Esophagus muscularis mucosa (tissue), 4 donors: Measurements from ENCODE around the gene LPO. TPM values are rescaled to one million over a fixed set of nuclear protein-coding genes. Genes with fewer than 3 reads are reported as not detected.

Experiments used
- DNase-seq: peaks from one replicate; pipeline ENCODE4 v3.0.0-alpha.2; 2017; ENCODE audit errors: extremely low spot score
- H3K27ac ChIP-seq, 4 donors: fragments of 200-600 bp; sonication (generic); replicated peaks in 1 of 4; 1 replicate in 3 of 4; 2 replicates in 1 of 4; pipeline ENCODE4 v1.5.1; 2016 to 2019; ENCODE audit warnings: mild to moderate bottlenecking in 1 of 4
- H3K27me3 ChIP-seq, 4 donors: fragments of 200-600 bp; sonication (generic); one replicate each; pipeline versions ENCODE4 v1.5.1 to v1.6.0; 2016 to 2019
- H3K36me3 ChIP-seq, 4 donors: fragments of 200-600 bp; sonication (generic); one replicate each; pipeline ENCODE4 v1.5.1; 2016 to 2019
- H3K4me1 ChIP-seq, 4 donors: fragments of 200-600 bp; sonication (generic); one replicate each; pipeline ENCODE4 v1.5.1; 2016 to 2019
- H3K4me3 ChIP-seq, 4 donors: fragments of 200-600 bp; sonication (generic); 1 replicate in 2 of 4; 2 replicates in 2 of 4; pipeline ENCODE4 v1.5.1; 2016 to 2019; ENCODE audit warnings: mild to moderate bottlenecking in 4 of 4, moderate library complexity in 1 of 4
- H3K9me3 ChIP-seq, 4 donors: fragments of 200-600 bp; sonication (generic); 1 replicate in 3 of 4; 2 replicates in 1 of 4; pipeline ENCODE4 v1.5.1; 2016 to 2019
- EP300 ChIP-seq: sonication (generic); formaldehyde crosslinking; IDR thresholded peaks from one replicate; pipeline ENCODE4 v1.6.1; 2017; ENCODE audit warnings: antibody characterized with exemption
- POLR2A ChIP-seq: fragments of 450-650 bp; IDR thresholded peaks from one replicate; pipeline ENCODE4 v1.6.1; 2017; ENCODE audit warnings: antibody characterized with exemption, moderate library complexity, mild to moderate bottlenecking, low read depth
- POLR2AphosphoS5 ChIP-seq, 2 donors: sonication (generic); formaldehyde crosslinking; IDR thresholded peaks; one replicate each; pipeline ENCODE4 v1.6.1; 2017; ENCODE audit warnings: antibody characterized with exemption in 2 of 2
- WGBS: methylation state at CpG from one replicate; pipeline ENCODE4 v1.1.5; 2018; 5-methylcytosine and 5-hydroxymethylcytosine counted together
- intact Hi-C: fragments of 100-400 bp; cut with DNase I; formaldehyde crosslinking; loops from one replicate; pipeline ENCODE4 v1.15.1; 2023
- total RNA-seq, 4 donors: library from RNA; depleted of rRNA; stranded (reverse); fragments of >200 nt; gene quantifications; one replicate each; pipeline versions ENCODE4 v1.1.0 to v1.2.1, GENCODE V29; 2016
- TF ChIP-seq, protein P1 (sequence below), 3 experiments: fragments of 200-600 bp in 2 of 3; fragments of 450-650 bp in 1 of 3; sonication (generic) in 2 of 3; IDR thresholded peaks; one replicate each; pipeline ENCODE4 v1.5.1; 2017 to 2019; ENCODE audit warnings: antibody characterized with exemption in 3 of 3, mild to moderate bottlenecking in 2 of 3, moderate library complexity in 1 of 3

LPO gene
- total RNA-seq, 4 donors from 2014 or later: not detected

DNA sequence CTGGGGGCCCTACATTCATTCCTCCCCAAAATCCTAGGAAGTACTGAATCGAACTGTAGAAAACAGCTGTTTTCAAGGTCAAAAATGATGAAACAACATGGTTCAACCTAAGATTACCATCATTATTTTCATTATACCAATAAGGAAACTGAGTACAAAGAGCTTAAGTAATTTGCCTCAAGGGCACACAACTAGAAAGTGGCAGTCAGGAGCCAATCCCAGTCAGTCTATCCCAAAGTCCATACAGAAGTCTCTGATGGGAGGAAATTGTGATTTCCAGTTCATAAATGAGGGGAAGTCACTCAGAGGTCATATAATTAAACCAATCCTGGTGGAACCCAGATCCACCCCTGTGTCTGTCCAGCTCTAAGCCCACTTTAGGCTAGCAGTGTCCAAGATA, 8.4 kb downstream of the LPO start:
- H3K4me1 ChIP-seq: peaks cover 7 to 15% (median 12%) of the 10 kb centered on the region in 4 donors
- DNase-seq: peak; percentile 55
- H3K36me3 ChIP-seq: no peaks in the 10 kb centered on the region
- intact Hi-C loops: loop anchor here (5.0 kb wide), 1 partner anchor 171 kb away; the partner anchor contains the start of gene RNF43
- H3K27ac ChIP-seq: no peak overlapping the region
- 72% methylated on average over 1 of the region's 1 CpG for WGBS
- peaks cover 0 to 72% (median 3%) of the 10 kb centered on the region in 4 donors for H3K27me3 ChIP-seq
- H3K4me3 ChIP-seq: no peak overlapping the region
- TF ChIP-seq EP300 (no peak), POLR2AphosphoS5 (IDR thresholded peaks at IDR 0.05) (no peak), POLR2A (no peak)
- TF ChIP-seq, protein P1, sequence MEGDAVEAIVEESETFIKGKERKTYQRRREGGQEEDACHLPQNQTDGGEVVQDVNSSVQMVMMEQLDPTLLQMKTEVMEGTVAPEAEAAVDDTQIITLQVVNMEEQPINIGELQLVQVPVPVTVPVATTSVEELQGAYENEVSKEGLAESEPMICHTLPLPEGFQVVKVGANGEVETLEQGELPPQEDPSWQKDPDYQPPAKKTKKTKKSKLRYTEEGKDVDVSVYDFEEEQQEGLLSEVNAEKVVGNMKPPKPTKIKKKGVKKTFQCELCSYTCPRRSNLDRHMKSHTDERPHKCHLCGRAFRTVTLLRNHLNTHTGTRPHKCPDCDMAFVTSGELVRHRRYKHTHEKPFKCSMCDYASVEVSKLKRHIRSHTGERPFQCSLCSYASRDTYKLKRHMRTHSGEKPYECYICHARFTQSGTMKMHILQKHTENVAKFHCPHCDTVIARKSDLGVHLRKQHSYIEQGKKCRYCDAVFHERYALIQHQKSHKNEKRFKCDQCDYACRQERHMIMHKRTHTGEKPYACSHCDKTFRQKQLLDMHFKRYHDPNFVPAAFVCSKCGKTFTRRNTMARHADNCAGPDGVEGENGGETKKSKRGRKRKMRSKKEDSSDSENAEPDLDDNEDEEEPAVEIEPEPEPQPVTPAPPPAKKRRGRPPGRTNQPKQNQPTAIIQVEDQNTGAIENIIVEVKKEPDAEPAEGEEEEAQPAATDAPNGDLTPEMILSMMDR (IDR thresholded peaks at IDR 0.05): no peak
- H3K9me3 ChIP-seq: no peaks in the 10 kb centered on the region

DNA sequence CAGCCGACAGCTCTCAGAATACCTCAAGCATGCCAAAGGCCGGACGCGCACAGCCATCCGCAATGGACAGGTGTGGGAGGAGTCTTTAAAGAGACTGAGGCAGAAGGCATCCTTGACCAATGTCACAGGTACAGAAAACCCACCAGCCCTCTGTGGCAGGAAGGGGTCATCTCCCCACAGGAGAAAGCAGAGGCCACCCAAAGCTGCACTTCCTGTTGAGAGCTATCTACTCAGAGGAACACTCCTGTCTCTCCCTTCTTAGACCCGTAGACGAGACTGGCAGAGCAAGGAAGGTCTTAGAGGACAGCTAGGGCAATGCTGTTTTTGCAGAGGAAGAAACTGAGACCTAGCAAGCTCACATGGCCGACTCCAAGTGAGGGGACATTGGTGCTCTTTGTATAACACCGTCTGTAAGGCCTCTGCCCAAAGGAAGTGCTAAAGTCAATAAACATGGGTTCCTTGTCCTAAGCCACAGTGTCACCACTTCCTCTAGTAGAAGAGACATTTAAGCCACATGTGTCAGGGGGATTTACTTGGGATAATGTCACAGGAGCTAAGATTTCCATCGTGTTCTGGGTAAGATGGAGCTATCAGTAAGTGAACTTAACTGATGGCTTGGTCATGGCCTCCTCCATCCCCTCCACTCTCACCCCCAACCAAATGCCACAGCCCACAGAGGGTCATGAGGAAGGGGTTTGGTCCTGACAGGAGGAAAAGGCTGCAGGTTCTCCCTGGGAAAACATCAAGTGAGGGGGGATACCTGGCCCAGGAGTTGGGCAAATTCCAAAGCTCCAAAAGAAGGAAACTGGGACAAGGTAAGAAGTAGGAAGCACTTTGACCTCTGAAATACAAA, 9.4 kb downstream of the LPO start:
- peaks cover 0 to 69% (median 3%) of the 10 kb centered on the region in 4 donors for H3K27me3 ChIP-seq
- intact Hi-C loops: loop anchor here (5.0 kb wide), 1 partner anchor 170 kb away; the partner anchor contains the start of gene RNF43
- DNase-seq: peak; percentile 85
- H3K36me3 ChIP-seq: no peaks in the 10 kb centered on the region
- no peak overlapping the region for H3K27ac ChIP-seq
- TF ChIP-seq POLR2A (no peak), EP300 (no peak)
- TF ChIP-seq, protein P1 (IDR thresholded peaks at IDR 0.05): no peak
- 94% methylated on average over 7 of the region's 10 CpGs for WGBS
- peaks cover 7 to 15% (median 12%) of the 10 kb centered on the region in 4 donors for H3K4me1 ChIP-seq
- H3K9me3 ChIP-seq: no peaks in the 10 kb centered on the region
- no peak overlapping the region for H3K4me3 ChIP-seq

DNA sequence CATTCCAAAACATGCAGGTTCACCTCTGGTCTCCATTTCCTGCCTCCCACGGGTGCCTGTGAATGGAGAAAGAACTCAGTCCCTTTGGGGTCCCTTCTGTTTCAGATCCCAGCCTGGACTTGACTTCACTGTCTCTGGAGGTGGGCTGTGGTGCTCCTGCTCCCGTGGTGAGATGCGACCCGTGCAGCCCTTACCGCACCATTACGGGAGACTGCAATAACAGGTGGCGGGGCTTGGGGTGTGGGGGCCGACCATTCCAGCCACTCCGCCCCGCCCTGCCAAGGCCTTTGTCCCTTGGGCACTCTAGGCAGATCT, 10.5 kb downstream of the LPO start:
- DNase-seq: no peak
- TF ChIP-seq EP300 (no peak), POLR2A (no peak), POLR2AphosphoS5 (IDR thresholded peaks at IDR 0.05) (no peak)
- TF ChIP-seq, protein P1 (IDR thresholded peaks at IDR 0.05): no peak
- Histone ChIP-seq H3K36me3 (no peaks in the 10 kb centered on the region), H3K27me3 (peaks cover 0 to 66% (median 3%) of the 10 kb centered on the region in 4 donors), H3K9me3 (no peaks in the 10 kb centered on the region), H3K4me1 (peaks cover 7 to 15% (median 12%) of the 10 kb centered on the region in 4 donors), H3K4me3 (peak overlapping the region; percentile 53 to 63 (median 54)), H3K27ac (no peak overlapping the region)
- WGBS: 17% methylated on average over 5 of the region's 10 CpGs
- intact Hi-C loops: loop anchor here (5.0 kb wide), 1 partner anchor 168 kb away; the partner anchor contains the start of gene RNF43

DNA sequence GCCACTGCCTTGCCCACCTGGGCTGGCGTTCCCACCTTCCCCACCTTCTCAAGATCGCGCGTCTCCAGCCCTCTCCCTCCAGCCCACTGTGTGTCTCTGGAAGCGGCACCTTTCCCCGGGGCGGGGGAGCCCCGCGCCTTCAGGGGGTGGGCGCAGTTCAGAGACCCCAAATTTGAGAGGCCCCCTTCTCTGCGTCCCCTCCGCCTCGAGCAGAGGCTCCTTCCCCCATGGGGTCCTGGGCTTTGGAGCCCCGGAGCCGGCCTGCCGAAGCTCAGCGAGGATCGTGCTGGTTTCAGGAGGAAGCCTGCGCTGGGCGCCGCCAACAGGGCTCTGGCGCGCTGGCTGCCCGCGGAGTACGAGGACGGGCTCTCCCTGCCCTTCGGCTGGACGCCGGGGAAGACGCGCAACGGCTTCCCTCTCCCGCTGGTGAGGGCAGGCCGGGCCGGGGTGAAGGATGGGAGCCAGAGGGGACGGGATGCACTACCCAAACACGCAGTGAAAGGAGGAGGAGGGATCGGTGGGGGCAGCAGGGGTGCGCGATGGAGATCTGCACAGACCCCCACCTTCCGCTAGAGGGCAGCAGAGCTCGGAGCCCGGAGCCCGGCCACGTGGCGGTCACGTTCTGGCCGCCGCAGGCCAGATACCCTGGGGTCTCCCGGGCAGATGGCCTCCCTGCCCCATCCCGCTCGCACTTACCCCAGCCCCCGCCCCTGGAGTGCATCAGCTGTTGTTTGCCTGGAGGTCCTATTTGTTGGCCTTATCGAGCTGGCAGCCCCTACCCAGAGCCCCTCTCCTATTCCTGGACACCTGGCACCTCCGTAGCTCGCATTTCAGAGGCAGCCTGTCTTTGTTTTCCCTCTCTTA, 11.1 kb downstream of the LPO start:
- intact Hi-C loops: loop anchor here (5.0 kb wide), 1 partner anchor 168 kb away; the partner anchor contains the start of gene RNF43
- peaks cover 7 to 15% (median 12%) of the 10 kb centered on the region in 4 donors for H3K4me1 ChIP-seq
- H3K27me3 ChIP-seq: peaks cover 0 to 66% (median 3%) of the 10 kb centered on the region in 4 donors
- H3K36me3 ChIP-seq: no peaks in the 10 kb centered on the region
- peak overlapping the region; percentile 53 to 63 (median 54) for H3K4me3 ChIP-seq
- H3K9me3 ChIP-seq: no peaks in the 10 kb centered on the region
- no peak overlapping the region for H3K27ac ChIP-seq
- no peak for DNase-seq
- WGBS: 12% methylated on average over 33 of the region's 57 CpGs
- TF ChIP-seq POLR2A (no peak), EP300 (no peak), POLR2AphosphoS5 (IDR thresholded peaks at IDR 0.05) (peak in 1 of 2 donors; percentile 31)
- TF ChIP-seq, protein P1 (IDR thresholded peaks at IDR 0.05): peak; percentile 85 to 96 (median 92)
